Amniotic epithelial cell (primary cell): ENCODE measurements around the gene IGSF21.

Source experiments
- DNase-seq: peaks from one replicate; pipeline ENCODE4 v3.0.0-alpha.2; 2010; ENCODE audit warnings: low read depth

Gene IGSF21

DNA sequence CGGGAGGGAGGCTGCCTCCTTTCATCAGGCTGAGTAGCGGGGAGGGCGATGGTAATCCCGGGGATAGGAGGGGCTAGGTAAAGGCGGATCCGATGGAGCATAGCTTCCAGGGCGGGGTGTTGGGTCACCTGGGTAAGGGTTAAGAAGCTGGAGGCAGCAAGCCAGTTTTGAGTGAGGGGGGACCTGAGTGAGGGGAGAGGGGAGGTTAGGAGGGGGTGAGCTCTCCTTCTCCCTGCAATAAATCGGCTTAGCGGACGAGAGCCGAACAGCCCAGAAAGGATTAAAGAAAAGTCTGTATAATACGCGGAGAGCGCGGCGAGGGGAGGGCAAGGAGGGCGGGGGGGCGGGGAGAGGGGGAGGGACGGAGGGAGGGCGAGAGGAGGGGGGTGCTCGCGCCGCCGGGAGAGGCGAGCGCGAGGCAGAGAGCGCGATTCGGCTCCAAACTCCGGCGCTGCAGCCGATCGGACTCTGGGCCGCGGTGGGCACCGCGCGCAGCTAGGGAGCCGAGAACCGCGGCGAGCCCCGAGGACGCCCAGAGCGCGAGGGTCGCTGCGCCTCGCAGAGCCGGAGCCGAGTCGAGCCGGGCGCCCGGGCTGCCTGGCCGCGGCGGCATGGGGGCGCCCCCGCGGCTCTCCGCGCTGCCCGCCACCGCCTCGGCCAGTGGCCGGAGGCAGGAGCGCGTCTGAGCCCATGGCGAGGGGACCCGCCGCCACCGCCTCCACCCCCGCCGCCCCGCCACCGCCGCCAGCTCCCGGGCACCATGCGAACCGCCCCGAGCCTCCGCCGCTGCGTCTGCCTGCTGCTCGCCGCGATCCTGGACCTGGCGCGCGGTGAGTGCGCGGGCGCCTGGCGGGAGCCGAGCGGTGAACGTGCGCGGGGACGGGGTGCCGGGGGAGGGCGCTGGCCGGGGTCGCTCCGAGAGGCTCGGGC, at the start of gene IGSF21:
TSS of gene IGSF21 (plus strand) at position 430 of the 930 bp plus-strand sequence. CDS start at position 761, 331 bp downstream.
- no peak for DNase-seq

DNA sequence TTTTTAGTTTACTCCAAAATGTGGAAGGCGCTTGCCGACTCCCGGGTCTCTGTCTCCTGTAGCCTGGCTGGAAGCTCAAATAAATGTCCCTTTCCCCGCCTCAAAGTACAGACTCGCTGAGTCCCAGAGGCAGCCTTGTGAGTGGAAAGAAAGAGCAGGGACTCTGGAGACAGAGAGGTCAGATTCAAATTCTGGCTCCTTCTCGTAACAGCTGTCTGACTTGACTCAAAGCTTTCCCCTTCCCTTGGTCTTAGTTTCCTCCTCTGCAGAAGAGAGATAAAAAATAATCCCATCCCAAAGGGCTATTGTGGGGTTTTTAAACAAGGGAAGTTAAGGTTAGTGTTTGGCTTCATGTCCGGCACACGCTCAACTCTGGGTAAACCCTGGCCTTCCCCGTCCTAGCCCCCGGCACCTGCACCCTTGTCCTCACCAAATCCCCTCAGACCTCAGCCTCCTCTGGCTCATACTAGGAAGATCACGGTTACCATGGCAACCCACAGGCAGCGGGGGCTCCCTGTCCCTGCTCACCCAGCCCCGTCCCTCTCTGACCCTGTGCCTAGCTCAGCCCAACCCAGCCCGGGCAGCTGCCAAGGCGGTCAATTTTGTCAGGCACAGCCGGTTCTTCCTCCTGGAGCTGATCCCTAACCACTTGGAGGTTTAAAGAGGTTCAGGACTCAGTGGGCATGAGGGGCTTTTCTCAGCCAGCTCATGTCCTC, 49.2 kb upstream of the IGSF21 start:
- no peak for DNase-seq

DNA sequence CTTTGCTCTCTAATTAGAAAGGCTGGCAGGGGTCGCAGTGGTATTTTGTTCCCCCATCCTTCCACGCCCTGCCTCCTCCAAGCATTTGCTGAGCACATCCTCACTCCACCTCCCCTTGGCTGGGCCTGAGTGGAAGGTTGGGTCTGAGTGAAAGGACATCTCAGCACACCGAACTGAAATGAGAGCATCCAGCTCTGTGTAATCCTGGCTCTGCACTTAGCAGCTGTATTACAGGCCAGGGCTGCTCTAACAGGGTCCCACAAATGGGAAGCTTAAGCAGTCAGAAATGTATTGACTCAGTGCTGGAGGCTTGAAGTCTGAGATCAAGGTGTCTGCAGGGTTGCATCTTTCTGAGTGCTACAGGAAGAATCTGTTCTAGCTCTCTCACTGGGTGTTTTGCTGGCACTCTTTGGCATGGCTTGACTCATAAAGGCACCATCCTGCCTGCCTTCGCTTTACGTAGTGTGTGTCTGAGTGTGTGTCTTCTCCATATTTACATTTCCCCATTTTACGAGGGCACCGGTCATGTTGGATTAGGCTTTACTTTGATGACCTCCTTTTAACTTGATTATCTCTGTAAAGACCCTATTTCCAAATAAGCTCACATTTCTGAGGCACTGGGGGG, 48.5 kb upstream of the IGSF21 start:
- no peak for DNase-seq

DNA sequence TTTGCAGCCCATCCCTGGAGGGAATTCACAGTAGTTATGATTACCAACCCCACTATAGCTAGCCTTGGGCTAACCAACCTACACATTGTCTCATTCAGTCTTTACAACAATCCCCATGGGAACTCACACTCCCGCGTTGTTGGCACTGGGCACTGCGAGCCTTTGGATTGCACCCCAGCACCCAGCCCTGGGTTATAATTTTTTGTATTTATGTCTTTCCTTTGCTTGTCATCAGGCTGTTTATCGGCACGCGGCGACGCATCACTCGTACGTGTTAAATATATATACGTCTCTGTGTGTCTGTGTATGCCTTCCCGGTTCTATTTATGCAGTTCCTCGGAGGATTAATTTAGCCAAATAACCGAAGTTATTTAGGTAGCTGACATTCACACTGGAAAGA, 47.2 kb upstream of the IGSF21 start:
- no peak for DNase-seq

DNA sequence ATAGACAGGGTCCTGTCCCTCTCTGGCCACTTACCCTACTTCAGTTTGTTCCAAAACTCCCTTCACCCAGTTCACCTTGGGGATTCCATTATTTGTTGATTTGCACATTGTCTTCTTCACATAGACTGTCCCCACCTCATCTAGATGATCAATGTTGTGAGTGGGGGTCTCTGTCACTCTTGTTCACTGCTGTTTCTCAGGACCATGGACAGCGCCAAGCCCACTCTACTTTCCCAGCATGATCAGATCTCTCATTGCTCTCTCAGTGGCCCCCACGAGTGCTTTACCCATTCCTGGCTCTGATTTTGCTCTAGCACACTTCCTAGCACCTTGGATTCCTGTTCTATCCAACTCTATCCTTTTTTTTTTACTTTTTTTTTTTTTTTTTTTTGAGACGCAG, 45.4 kb upstream of the IGSF21 start:
- no peak for DNase-seq

DNA sequence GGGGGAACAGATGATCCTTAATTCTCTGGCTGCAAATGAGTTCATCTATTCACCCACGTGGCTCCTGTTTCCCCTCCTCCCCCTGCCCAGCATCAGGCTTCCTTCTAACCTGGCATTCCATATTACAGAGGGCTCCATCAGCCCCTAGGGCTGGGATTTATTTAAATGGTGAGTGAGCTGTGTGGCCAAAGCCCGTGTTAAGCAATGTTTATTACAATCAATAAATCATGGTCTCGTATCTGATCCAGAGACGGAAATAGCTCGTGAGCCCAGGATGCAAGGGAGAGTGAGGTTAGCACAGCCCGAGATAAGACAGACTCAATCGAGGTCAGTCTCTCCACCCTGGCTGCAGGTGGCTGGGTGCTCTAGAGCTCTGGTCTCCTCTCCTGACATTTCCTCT, 43.1 kb upstream of the IGSF21 start:
- DNase-seq, result no peak

DNA sequence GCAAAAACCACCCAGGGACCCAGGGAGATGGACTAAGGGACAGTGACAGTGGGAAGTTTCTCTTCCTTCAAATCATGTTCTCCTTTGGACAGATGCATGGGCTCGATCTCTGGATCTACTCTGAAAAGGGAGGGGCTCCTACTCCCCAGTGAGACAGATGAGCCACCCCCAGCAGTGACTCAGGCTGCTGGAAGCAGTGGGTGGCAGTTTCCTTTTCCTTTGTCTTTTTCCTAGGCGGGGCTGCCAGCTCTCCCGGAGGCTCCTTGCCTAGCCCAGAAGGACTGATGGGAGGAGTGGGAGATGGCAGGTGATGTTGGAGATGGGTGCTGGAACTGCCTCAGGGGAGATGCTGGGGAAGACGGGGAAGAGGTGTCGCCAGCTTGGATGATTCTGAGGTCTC, 41.0 kb upstream of the IGSF21 start:
- DNase-seq, result no peak

DNA sequence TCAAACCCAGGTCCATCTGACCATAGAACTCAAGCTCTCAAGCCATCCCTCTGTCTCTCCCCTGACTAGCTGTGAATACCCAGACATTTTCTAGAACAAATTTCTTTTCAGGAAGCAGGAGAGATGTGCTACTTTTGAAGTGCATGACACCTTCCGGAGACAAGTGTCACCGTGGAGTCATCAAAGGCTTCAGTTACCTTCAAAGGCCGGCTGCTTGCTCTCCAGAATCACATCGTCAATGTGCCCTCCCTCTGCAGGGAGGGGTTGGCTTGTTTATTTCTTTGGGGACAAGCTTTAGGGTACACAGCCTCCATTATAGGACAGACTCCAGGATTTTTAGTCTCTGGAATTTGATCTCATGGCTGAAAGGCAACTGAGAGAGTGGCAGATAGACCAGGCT, 37.7 kb upstream of the IGSF21 start:
- DNase-seq, result no peak

DNA sequence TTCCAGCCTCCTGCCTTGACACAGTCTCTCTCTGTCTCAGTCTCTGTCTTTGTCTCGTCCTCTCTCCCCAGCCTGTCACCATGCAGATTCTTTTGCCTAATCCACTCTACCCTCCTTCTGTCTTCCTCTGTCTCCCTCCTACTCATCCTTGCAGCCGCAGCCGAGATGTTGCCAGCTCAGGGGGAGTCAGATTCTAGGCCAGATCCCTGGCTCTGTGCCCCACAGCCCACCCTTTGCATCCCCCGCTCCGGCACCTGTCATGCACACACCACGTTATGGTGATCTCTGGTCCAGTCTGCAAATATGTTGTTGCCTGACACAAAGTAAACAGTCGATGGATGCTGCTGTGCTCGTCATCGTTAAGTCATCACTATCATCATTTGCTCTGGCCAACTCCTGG, 35.5 kb upstream of the IGSF21 start:
- no peak for DNase-seq

DNA sequence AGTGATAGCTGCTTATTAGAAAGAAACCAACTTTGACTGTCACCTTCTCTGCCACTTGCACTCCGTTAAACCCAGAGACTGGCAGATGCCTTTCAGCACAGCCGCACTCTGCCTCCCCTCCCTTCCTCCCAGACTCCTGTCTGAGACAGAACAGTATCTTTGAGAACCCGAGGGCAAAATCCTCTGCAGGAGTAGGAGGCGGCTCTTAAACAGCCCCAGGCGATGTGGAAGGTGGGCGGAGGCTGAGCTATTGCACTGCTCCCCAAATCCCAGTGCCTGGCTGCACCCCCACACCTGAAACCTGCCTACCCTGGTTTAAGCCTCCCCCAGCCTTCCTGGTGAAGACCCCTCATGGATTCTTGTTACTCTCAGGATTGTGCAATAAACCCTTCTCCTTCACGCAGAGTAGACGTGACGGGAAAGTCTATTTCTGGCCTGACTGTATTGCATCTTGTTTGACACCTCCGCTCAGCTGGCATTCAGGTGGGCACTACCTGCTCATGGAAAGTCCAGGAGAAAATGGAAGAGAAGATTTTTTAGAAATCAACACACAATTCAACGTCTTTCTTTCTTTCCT, 34.4 kb upstream of the IGSF21 start:
- no peak for DNase-seq

DNA sequence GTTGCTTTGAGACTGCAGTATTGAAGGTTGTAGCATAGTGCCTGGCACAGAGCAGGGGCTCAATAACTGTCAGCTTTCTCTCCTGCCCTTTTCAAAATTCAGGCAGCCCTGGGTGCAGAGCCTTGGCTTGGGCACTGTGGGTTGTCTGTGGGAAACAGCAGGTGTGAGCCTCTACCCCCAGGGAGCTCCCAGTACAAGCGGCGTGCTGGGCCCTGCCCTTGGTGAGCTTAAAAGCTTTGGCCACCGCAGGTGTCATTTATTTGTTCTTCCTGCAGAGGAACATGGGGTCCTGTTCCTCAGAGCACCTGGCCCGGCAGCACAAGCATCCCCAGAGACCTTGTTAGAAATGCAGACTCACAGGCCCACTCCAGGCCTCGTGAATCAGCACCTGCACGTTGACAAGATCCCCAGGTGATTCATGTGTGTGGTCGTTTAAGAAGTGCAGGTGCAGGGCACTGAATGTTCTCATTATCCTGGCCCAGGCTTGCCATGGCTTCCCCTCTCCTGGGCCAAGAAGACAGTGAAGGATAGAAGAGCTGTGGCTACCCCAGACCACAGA, 29.9 kb upstream of the IGSF21 start:
- DNase-seq, result no peak

DNA sequence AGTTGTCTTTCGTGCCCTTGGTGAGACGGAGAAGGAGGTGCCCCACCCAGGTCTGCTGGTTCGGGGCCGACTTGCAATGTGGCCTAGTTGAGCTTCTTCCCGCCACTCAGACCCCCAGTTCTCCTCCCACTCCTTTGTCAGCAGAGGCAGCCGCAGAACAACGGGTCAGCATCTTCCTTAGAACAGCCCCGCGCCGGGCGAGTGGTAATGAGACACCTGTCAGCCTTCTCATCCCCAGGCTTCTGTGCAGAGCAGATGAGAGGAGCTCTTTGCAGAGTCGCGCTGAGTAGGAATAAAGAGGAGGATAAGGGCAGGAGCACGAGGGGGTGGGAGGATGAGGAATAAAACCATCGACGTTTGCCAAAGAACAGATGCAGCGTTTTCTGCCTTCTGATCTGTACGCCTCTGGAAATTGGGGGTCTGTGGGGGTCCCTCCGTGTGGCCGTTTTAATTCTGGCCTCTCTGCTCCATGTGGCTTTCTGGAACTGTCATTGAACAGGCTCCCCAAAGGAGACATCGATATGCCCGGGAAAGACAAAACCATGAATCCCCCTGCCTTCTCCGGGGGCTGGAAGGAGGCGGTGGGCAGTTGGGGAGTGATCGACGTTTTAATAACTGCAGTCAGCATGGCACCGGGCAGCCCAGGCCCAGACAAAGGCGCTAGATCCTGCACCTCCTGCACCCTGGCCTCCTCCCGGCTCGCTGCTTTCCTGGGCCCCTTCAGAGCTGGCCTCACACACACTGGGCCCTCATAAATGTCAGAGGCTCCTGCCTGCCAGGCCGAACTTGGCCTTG, 27.5 kb upstream of the IGSF21 start:
- no peak for DNase-seq

DNA sequence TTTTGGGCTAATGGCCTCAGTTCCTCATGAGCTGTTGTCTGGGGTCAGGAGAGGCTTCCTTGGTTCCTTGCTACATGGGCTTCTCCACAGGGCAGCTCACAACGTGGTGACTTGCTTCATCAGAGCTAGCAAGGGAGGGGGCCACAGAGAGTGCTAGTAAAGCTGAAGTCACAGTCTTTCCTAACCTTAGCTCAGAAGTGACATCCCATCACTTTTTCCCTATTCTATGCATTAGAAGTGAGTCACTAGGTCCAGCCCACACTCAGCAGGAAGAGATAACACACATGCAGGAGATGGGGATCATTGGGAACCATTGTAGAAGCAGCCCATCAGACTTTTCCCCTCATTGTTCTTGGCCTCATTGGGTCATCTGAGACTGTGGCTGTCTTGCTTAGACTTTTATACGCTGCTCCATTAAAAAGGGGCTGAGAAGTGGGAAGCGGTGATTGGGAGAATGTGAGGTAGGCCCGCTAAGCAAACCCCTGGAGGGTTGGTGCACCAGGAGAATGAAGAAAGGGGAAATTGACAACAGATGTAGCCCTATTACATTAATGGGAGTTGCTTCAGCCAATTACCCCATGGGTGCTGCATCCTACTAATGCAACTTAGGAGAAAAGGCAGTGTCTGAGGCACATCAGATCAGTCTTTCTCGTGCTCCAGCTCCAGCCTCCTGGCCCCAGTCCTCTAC, 22.1 kb upstream of the IGSF21 start:
- no peak for DNase-seq

DNA sequence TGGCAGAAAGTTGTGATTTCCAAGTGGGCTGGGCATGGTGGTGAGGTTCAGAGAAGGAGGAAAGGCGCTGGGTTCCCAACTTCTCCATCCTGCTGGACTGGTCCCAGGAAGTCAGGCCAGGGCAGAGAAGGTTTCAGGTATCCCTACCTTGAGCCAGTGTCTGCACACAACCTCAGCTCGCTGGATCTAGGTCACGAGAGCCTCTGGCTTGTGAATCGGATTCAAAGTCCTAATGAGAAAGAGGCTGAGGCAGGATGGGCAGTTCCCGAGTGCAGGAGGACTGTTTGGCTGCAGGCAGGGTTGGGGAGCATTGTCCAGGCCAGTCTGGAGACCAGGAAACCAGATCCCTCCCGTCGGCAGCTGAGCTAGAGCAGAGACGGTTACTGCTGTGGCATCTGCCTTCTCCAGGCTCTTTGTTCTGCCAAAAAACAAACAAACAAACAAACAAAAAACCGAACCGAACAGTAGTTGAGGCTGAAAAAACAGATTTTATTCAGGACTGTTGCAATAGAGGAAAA, 19.5 kb upstream of the IGSF21 start:
- no peak for DNase-seq

DNA sequence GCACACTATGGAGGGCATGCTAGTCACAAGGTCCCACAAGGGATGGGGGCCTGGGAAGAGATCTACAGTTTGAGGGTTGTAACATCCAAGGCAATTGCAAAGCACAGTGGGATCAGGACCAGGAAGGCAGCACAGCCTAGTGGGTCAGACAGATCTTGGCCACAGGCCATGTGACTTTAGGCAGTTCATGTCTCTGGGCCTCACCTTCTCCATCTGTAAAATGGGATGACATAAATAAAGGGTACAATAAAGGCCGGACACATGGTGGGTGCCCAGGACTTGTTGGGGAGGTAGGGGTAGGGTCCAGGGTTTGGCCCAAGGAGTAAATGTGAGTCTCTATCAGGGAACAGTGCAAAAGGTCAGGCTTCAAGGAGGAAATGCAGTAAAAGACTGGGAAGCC, 18.1 kb upstream of the IGSF21 start:
- no peak for DNase-seq

DNA sequence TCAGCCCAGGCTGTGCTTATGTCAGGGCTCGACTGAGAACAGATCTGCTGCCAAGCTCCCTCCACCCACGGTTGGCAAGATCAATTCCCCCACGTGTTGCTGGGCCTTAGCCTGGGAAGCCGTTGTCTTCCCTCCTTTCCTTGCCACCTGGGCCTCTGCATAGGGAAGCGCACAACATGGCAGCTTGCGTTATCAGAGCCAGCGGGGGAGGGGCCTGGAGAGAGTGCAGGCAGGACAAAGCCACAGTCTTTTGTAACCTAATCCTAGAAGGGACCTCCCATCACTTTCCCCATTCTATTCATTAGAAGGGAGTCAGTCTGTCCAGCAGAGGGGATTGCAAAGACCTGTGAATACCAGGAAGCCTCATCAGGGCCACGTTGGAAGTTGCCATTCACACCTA, 17.0 kb upstream of the IGSF21 start:
- DNase-seq, result no peak

DNA sequence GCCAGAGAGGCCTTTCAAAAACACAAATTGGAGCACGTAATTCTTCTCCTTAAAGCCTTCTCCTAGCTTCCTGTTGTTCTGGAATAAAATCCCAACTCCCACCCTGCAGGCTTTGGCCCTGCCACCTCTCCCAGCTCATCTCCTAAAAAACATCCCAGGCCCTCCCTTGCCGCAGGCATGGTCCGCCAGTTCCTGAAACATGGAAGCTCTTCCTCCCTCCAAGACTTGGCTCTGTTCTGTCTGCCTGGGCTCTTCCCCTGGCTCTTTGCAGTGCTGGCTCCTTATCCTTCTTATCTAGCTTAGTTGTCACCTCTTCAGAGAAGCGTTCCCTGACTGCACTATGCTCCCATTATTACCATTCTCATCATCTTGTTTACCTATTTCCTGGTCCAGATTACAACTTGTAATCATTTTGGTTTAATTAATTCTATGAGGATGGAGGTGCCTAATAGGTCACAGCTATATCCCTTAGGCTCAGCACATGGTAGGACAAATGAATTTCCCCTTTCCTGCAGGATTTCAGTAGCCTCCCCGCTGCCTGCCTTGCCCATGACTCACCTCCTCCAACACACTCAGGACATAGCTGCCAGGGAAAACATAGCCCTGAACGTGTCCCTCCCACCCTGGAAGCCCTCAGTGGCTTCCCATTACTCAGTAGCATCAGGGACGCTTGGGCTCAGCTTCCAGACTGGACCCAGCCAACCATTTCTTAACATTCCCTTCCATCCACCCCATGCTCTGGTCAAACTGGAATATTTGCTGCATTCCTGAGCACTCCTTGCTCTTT, 15.7 kb upstream of the IGSF21 start:
- no peak for DNase-seq

DNA sequence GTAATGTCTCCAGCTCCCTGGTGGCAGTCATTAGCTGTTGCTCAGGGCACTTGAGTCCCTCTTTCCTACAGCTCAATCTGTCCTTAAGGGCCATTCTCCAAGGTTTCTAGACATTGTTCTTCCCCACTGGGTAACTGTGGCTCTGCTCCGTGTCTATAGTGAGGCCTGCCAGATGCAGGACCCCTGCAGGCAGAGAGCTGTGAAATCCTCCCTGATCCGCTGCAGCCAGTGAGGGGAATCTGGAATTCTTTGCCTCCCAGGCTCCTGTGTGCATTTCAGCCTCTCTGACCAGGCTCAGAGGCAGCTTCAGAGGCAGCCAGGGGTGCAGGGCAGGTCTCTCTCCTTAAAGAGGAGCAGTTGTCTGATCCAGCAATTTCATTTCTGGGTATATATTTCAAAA, 14.4 kb upstream of the IGSF21 start:
- DNase-seq, result no peak

DNA sequence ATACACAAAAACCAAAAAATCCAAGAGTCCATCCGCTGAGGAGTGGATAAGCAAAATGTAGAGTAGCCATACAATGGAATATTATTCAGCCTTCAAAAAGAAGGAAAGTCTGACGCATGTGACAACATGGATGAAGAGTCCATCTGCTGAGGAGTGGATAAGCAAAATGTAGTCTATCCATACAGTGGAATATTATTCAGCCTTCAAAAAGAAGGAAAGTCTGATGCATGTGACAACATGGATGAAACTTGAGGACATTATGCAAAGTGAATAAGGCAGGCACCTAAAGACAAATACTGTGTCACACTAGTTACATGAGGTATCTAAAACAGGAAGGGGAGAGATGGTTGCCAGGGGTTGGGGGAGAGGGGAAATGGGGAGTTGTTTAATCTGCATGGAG, 14.0 kb upstream of the IGSF21 start:
- no peak for DNase-seq

DNA sequence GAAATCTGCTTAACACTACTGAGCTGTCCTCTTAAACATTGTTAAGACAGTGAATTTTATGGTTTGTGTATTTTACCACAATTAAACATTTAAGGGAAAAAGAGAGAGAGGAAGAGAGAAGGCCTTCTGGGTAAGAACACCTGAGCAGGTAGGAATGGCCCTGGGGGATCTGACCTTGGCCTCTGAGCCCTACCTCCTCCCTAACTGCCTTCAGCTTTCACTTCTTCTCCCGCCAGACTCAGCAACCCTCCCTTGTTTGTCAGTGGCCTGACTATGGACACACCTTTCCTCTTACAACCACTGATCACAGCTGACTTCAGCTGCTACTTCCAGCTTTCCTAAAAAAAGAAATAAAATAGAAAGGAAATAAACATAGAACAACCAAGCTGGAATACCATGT, 13.5 kb upstream of the IGSF21 start:
- no peak for DNase-seq
